ENCODE data around the gene ZRSR2. TPM values are rescaled to one million over a fixed set of nuclear protein-coding genes. Genes with fewer than 3 reads are reported as not detected.

Gene ZRSR2
- total RNA-seq, 1 experiment from 2014 or later = 18.1 TPM

DNA sequence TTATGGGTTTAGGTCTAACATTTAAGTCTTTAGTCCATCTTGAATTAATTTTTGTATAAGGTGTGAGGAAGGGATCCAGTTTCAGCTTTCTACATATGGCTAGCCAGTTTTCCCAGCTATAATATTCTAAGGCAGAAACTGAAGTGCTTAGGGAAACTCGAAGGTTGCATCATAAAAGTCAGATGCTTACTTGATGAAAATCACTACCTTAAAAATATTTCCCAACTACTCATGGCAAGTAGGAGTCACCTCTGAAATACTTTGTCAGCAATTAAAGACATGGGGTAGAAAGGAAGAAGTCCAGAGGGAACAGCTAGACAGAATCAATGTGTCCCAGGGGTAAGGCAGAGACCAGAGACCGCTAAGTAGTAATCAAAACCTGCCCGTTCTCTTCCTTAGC, 70.6 kb downstream of the ZRSR2 start:
- H3K27ac ChIP-seq (ENCODE audit: low read depth, low read length, poor library complexity, severe bottlenecking) = no peak overlapping the region
- H3K36me3 ChIP-seq (ENCODE audit: insufficient read depth, low read length, poor library complexity, severe bottlenecking) = no peaks in the 10 kb centered on the region
- intact Hi-C loops (cut with micrococcal nuclease; ENCODE audit: unreplicated experiment) = no loop called here
- BruUV-seq (replicated peaks) = no TSS peak
- peaks cover 9% of the 10 kb centered on the region for H3K27me3 ChIP-seq (replicated peaks; ENCODE audit: insufficient read depth, low read depth, low read length, poor library complexity)
- H3K4me3 ChIP-seq (ENCODE audit: low read depth, low read length, poor library complexity, severe bottlenecking) = no peak overlapping the region
- ChIA-PET POLR2A (ENCODE audit: low non-redundant PET) (no interaction called here), CTCF (no interaction called here)
- H3K9me3 ChIP-seq (ENCODE audit: low read depth, low read length, poor library complexity, severe bottlenecking) = no peaks in the 10 kb centered on the region
- TF ChIP-seq, protein P1, sequence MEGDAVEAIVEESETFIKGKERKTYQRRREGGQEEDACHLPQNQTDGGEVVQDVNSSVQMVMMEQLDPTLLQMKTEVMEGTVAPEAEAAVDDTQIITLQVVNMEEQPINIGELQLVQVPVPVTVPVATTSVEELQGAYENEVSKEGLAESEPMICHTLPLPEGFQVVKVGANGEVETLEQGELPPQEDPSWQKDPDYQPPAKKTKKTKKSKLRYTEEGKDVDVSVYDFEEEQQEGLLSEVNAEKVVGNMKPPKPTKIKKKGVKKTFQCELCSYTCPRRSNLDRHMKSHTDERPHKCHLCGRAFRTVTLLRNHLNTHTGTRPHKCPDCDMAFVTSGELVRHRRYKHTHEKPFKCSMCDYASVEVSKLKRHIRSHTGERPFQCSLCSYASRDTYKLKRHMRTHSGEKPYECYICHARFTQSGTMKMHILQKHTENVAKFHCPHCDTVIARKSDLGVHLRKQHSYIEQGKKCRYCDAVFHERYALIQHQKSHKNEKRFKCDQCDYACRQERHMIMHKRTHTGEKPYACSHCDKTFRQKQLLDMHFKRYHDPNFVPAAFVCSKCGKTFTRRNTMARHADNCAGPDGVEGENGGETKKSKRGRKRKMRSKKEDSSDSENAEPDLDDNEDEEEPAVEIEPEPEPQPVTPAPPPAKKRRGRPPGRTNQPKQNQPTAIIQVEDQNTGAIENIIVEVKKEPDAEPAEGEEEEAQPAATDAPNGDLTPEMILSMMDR (conservative IDR thresholded peaks at IDR 0.05; ENCODE audit: low read depth, low read length) = no peak
- no peak for TF ChIP-seq EZH2 (IDR thresholded peaks at IDR 0.05; ENCODE audit: borderline replicate concordance, low read depth, low read length, poor library complexity, severe bottlenecking)
- DNase-seq (ENCODE audit: low spot score) = no peak
- H3K4me1 ChIP-seq (ENCODE audit: insufficient read depth, low read length, poor library complexity, severe bottlenecking) = peaks cover 4% of the 10 kb centered on the region

DNA sequence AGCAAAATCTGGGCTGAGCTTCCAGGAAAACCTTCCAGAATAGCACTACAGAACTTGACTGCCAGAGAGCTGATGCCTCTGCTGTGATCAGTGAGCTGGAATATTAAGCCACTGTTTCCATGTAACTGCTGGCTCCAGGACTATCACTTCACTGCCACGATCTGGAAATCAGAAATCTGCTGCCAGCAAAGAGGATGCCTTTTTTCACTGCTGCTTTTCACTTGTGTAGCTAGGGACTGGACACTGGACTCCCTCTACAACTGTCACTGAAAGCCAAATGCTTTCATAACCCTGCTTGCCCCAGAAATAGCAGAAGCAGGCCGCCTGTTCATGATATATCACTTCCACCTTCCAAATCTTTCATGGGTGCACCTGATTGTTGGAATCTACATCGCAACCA, 73.7 kb downstream of the ZRSR2 start:
- Histone ChIP-seq H3K27me3 (replicated peaks; ENCODE audit: insufficient read depth, low read depth, low read length, poor library complexity) (peaks cover 9% of the 10 kb centered on the region), H3K4me3 (ENCODE audit: low read depth, low read length, poor library complexity, severe bottlenecking) (no peak overlapping the region), H3K4me1 (ENCODE audit: insufficient read depth, low read length, poor library complexity, severe bottlenecking) (no peaks in the 10 kb centered on the region), H3K36me3 (ENCODE audit: insufficient read depth, low read length, poor library complexity, severe bottlenecking) (no peaks in the 10 kb centered on the region), H3K9me3 (ENCODE audit: low read depth, low read length, poor library complexity, severe bottlenecking) (no peaks in the 10 kb centered on the region), H3K27ac (ENCODE audit: low read depth, low read length, poor library complexity, severe bottlenecking) (no peak overlapping the region)
- no peak for DNase-seq (ENCODE audit: low spot score)
- ChIA-PET POLR2A (ENCODE audit: low non-redundant PET) (no interaction called here), CTCF (interaction anchor here (0.6 kb wide), 1 partner anchor 384 kb away, joined by 3 read pairs; no protein-coding TSS in a partner anchor)
- TF ChIP-seq EZH2 (IDR thresholded peaks at IDR 0.05; ENCODE audit: borderline replicate concordance, low read depth, low read length, poor library complexity, severe bottlenecking) = no peak
- TF ChIP-seq, protein P1 (conservative IDR thresholded peaks at IDR 0.05; ENCODE audit: low read depth, low read length) = no peak
- no TSS peak for BruUV-seq (replicated peaks)
- intact Hi-C loops (cut with micrococcal nuclease; ENCODE audit: unreplicated experiment) = no loop called here

DNA sequence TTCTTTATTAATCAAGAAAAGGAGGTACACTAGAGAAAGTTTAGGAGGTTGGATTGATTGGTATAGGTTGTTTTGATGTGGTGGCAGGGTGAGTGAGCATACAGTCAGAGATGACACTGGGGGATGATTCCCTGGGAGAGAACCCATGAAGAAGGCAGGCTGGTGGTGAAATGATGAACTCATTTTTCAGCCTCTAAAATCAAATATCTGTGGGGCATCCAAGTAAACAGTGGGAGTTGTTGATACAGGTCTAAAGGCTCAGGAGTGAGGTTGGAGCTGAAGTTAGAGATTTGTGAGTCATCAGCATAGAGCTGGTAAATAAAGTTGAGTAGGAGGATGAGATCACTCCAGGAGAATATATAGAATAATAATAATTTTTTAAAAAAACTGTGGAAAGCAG, 74.3 kb downstream of the ZRSR2 start:
- BruUV-seq (replicated peaks) = no TSS peak

More for the DNA sequence above, 74.3 kb downstream of the ZRSR2 start:
- Histone ChIP-seq H3K4me3 (ENCODE audit: low read depth, low read length, poor library complexity, severe bottlenecking) (no peak overlapping the region), H3K9me3 (ENCODE audit: low read depth, low read length, poor library complexity, severe bottlenecking) (no peaks in the 10 kb centered on the region), H3K4me1 (ENCODE audit: insufficient read depth, low read length, poor library complexity, severe bottlenecking) (no peaks in the 10 kb centered on the region), H3K27ac (ENCODE audit: low read depth, low read length, poor library complexity, severe bottlenecking) (no peak overlapping the region), H3K36me3 (ENCODE audit: insufficient read depth, low read length, poor library complexity, severe bottlenecking) (no peaks in the 10 kb centered on the region), H3K27me3 (replicated peaks; ENCODE audit: insufficient read depth, low read depth, low read length, poor library complexity) (peaks cover 13% of the 10 kb centered on the region)
- no peak for DNase-seq (ENCODE audit: low spot score)
- ChIA-PET POLR2A (ENCODE audit: low non-redundant PET) (no interaction called here), CTCF (no interaction called here)
- intact Hi-C loops (cut with micrococcal nuclease; ENCODE audit: unreplicated experiment) = no loop called here
- TF ChIP-seq, protein P1 (conservative IDR thresholded peaks at IDR 0.05; ENCODE audit: low read depth, low read length) = no peak
- TF ChIP-seq EZH2 (IDR thresholded peaks at IDR 0.05; ENCODE audit: borderline replicate concordance, low read depth, low read length, poor library complexity, severe bottlenecking) = no peak

All from A673 (cell line).